ENCODE measurements around the gene KCNJ16. TPM values are rescaled to one million over a fixed set of nuclear protein-coding genes. Genes with fewer than 3 reads are reported as not detected.

Gene KCNJ16
- polyA plus RNA-seq (2011; rRNA removed) (not detected in 2 replicates), polyA minus RNA-seq (2011; rRNA and poly(A)+ RNA removed) (not detected in 2 replicates)

- no peaks in the 10 kb centered on the region for H3K9me3 ChIP-seq (ENCODE audit: control insufficient read depth, insufficient read depth, low read length)
- ChIA-PET POLR2A (no interaction called here), CTCF (no interaction called here)
- no peaks in the 10 kb centered on the region for H3K27me3 ChIP-seq (ENCODE audit: control insufficient read depth, insufficient read depth, low read length)
- DNase-seq (ENCODE audit: low read depth, low spot score), result no peak
- H3K27ac ChIP-seq (ENCODE audit: low read depth, low read length), result no peak within 1 kb of the TSS
- no peak within 1 kb of the TSS for H3K4me3 ChIP-seq (ENCODE audit: low read depth, low read length)
- no peak for TF ChIP-seq CTCF (IDR thresholded peaks at IDR 0.05; ENCODE audit: low read depth, low read length)
Observed at GRCh38 chr17:70074956-70075355, at the start of gene KCNJ16. Gene KCNJ16 (plus strand): TSS chr17:70075225. CDS start chr17:70132088, 56,863 bp downstream.

- Histone ChIP-seq H3K27ac (ENCODE audit: low read depth, low read length) (no peak overlapping the region), H3K27me3 (ENCODE audit: control insufficient read depth, insufficient read depth, low read length) (no peaks in the 10 kb centered on the region), H3K4me3 (ENCODE audit: low read depth, low read length) (no peak overlapping the region), H3K9me3 (ENCODE audit: control insufficient read depth, insufficient read depth, low read length) (no peaks in the 10 kb centered on the region; the same call in none of the 2 replicates)
- ChIA-PET CTCF (no interaction called here), POLR2A (no interaction called here)
- DNase-seq (ENCODE audit: low read depth, low spot score), result no peak
- no peak for TF ChIP-seq CTCF (IDR thresholded peaks at IDR 0.05; ENCODE audit: low read depth, low read length)
Observed at GRCh38 chr17:70028397-70028796, 46.6 kb upstream of the KCNJ16 start.

GRCh38 chr17:70028978-70029767 lies 45.9 kb upstream of the KCNJ16 start:
- H3K27ac ChIP-seq (ENCODE audit: low read depth, low read length), result no peak overlapping the region
- H3K27me3 ChIP-seq (ENCODE audit: control insufficient read depth, insufficient read depth, low read length), result no peaks in the 10 kb centered on the region
- no peak for TF ChIP-seq CTCF (IDR thresholded peaks at IDR 0.05; ENCODE audit: low read depth, low read length)
- no peak overlapping the region for H3K4me3 ChIP-seq (ENCODE audit: low read depth, low read length)
- H3K9me3 ChIP-seq (ENCODE audit: control insufficient read depth, insufficient read depth, low read length), result no peaks in the 10 kb centered on the region; the same call in 1 of the 2 replicates
- POLR2A ChIA-PET, result no interaction called here
- DNase-seq (ENCODE audit: low read depth, low spot score), result no peak
- CTCF ChIA-PET, result interaction anchor here (0.6 to 1.2 kb wide), 2 partner anchors 113 to 115 kb away, joined by 3 read pairs; no protein-coding TSS in a partner anchor

- CTCF ChIA-PET, result interaction anchor here (0.7 to 1.2 kb wide), 3 partner anchors 24 to 522 kb away, joined by 3 read pairs; no protein-coding TSS in a partner anchor
- TF ChIP-seq CTCF (IDR thresholded peaks at IDR 0.05; ENCODE audit: low read depth, low read length), result no peak
- POLR2A ChIA-PET, result no interaction called here
Observed at GRCh38 chr17:70030371-70030770, 44.7 kb upstream of the KCNJ16 start.

GRCh38 chr17:70031341-70031740 lies 43.7 kb upstream of the KCNJ16 start:
- CTCF ChIA-PET, result no interaction called here
- POLR2A ChIA-PET, result no interaction called here
- Histone ChIP-seq H3K27ac (ENCODE audit: low read depth, low read length) (no peak overlapping the region), H3K9me3 (ENCODE audit: control insufficient read depth, insufficient read depth, low read length) (no peaks in the 10 kb centered on the region; the same call in 1 of the 2 replicates), H3K27me3 (ENCODE audit: control insufficient read depth, insufficient read depth, low read length) (no peaks in the 10 kb centered on the region), H3K4me3 (ENCODE audit: low read depth, low read length) (no peak overlapping the region)
- no peak for TF ChIP-seq CTCF (IDR thresholded peaks at IDR 0.05; ENCODE audit: low read depth, low read length)
- no peak for DNase-seq (ENCODE audit: low read depth, low spot score)

More at GRCh38 chr17:70030371-70030770, 44.7 kb upstream of the KCNJ16 start:
- no peak for DNase-seq (ENCODE audit: low read depth, low spot score)
- no peaks in the 10 kb centered on the region for H3K27me3 ChIP-seq (ENCODE audit: control insufficient read depth, insufficient read depth, low read length)
- H3K9me3 ChIP-seq (ENCODE audit: control insufficient read depth, insufficient read depth, low read length), result no peaks in the 10 kb centered on the region; the same call in 1 of the 2 replicates
- no peak overlapping the region for H3K27ac ChIP-seq (ENCODE audit: low read depth, low read length)
- H3K4me3 ChIP-seq (ENCODE audit: low read depth, low read length), result no peak overlapping the region
